Tibial artery (tissue), 4 donors: ENCODE measurements around the gene MIB2.
"Not testable (repeated sequence)": the region's sequence is repeated elsewhere in the genome, so short reads cannot be mapped to it uniquely, and the experiment has no call there.

Experiments
- DNase-seq, 2 donors: peaks; one replicate each; pipeline ENCODE4 v3.0.0-alpha.2; 2019
- H3K27ac ChIP-seq, 2 donors: fragments of 200-600 bp; sonication (generic) in 1 of 2; 1 replicate in 1 of 2; 2 replicates in 1 of 2; pipeline ENCODE4 v1.5.1; 2018 to 2019; ENCODE audit warnings: mild to moderate bottlenecking in 1 of 2
- H3K27me3 ChIP-seq, 2 donors: fragments of 200-600 bp; sonication (generic) in 1 of 2; one replicate each; pipeline versions ENCODE4 v1.5.1 to v1.6.0; 2016 to 2019
- H3K36me3 ChIP-seq, 3 donors: fragments of 200-600 bp; sonication (generic) in 2 of 3; one replicate each; pipeline ENCODE4 v1.5.1; 2016 to 2019; ENCODE audit warnings: mild to moderate bottlenecking in 2 of 3
- H3K4me1 ChIP-seq, 4 donors: fragments of 200-600 bp; sonication (generic) in 2 of 4; 1 replicate in 3 of 4; 2 replicates in 1 of 4; pipeline ENCODE4 v1.5.1; 2016 to 2019
- H3K4me3 ChIP-seq, 2 donors: fragments of 200-600 bp; sonication (generic) in 1 of 2; 1 replicate in 1 of 2; 2 replicates in 1 of 2; pipeline ENCODE4 v1.5.1; 2018 to 2019; ENCODE audit warnings: mild to moderate bottlenecking in 2 of 2
- H3K9me3 ChIP-seq, 3 donors: fragments of 200-600 bp; sonication (generic) in 1 of 3; one replicate each; pipeline ENCODE4 v1.5.1; 2016 to 2019
- CTCF ChIP-seq, 2 experiments: fragments of 200-600 bp in 1 of 2; fragments of 450-650 bp in 1 of 2; IDR thresholded peaks; one replicate each; pipeline ENCODE4 v1.5.1; 2017 to 2019; ENCODE audit warnings: antibody characterized with exemption in 2 of 2, mild to moderate bottlenecking in 1 of 2, moderate library complexity in 1 of 2
- intact Hi-C: fragments of 100-400 bp; cut with DNase I; formaldehyde crosslinking; loops from one replicate; pipeline ENCODE4 v1.15.0; 2023; ENCODE audit warnings: low total_unique reads

MIB2 gene

GRCh38 chr1:1669468-1670440 is 54.5 kb downstream of the MIB2 start:
- Histone ChIP-seq H3K27ac (no peak overlapping the region), H3K36me3 (peaks cover 53 to 97% (median 62%) of the 10 kb centered on the region in 3 donors), H3K9me3 (no peaks in the 10 kb centered on the region), H3K4me3 (no peak overlapping the region), H3K4me1 (no peaks in the 10 kb centered on the region), H3K27me3 (no peaks in the 10 kb centered on the region)
- intact Hi-C loops, result no loop called here
- DNase-seq, result peak in 1 of 2 donors; percentile 45
- no peak for TF ChIP-seq CTCF (IDR thresholded peaks at IDR 0.05)

- no peaks in the 10 kb centered on the region for H3K27me3 ChIP-seq
- H3K36me3 ChIP-seq, result peaks cover 42 to 91% (median 50%) of the 10 kb centered on the region in 3 donors
- intact Hi-C loops, result no loop called here
- no peaks in the 10 kb centered on the region for H3K4me1 ChIP-seq
- H3K9me3 ChIP-seq, result no peaks in the 10 kb centered on the region
- DNase-seq, result peak in 1 of 2 donors; percentile 61
- H3K4me3 ChIP-seq, result no peak overlapping the region
- H3K27ac ChIP-seq, result no peak overlapping the region
- no peak for TF ChIP-seq CTCF (IDR thresholded peaks at IDR 0.05)
Observed at GRCh38 chr1:1670866-1671265, 55.6 kb downstream of the MIB2 start.

GRCh38 chr1:1671365-1672119 is 56.2 kb downstream of the MIB2 start:
- intact Hi-C loops, result no loop called here
- Histone ChIP-seq H3K9me3 (no peaks in the 10 kb centered on the region), H3K27ac (no peak overlapping the region), H3K36me3 (peaks cover 36 to 87% (median 44%) of the 10 kb centered on the region in 3 donors), H3K4me1 (no peaks in the 10 kb centered on the region), H3K4me3 (no peak overlapping the region), H3K27me3 (no peaks in the 10 kb centered on the region)
- no peak for TF ChIP-seq CTCF (IDR thresholded peaks at IDR 0.05)
- DNase-seq, result peak in 1 of 2 donors; percentile 66

GRCh38 chr1:1672181-1672965 is 57.1 kb downstream of the MIB2 start:
- H3K4me3 ChIP-seq, result no peak overlapping the region
- H3K9me3 ChIP-seq, result no peaks in the 10 kb centered on the region
- TF ChIP-seq CTCF (IDR thresholded peaks at IDR 0.05), result no peak
- no peak overlapping the region for H3K27ac ChIP-seq
- peaks cover 0 to 1% (median 0%) of the 10 kb centered on the region in 4 donors for H3K4me1 ChIP-seq
- no peaks in the 10 kb centered on the region for H3K27me3 ChIP-seq
- DNase-seq, result peak in 1 of 2 donors; percentile 46
- intact Hi-C loops, result no loop called here
- peaks cover 33 to 79% (median 42%) of the 10 kb centered on the region in 3 donors for H3K36me3 ChIP-seq

GRCh38 chr1:1674806-1675205 is 59.5 kb downstream of the MIB2 start:
- H3K27ac ChIP-seq, intact Hi-C loops, H3K9me3 ChIP-seq, H3K27me3 ChIP-seq, H3K4me3 ChIP-seq: not testable (repeated sequence)
- DNase-seq, result peak in 1 of 2 donors; percentile 34
- Histone ChIP-seq H3K36me3 (peaks cover 21 to 63% (median 29%) of the 10 kb centered on the region in 3 donors), H3K4me1 (peaks cover 0 to 24% (median 3%) of the 10 kb centered on the region in 4 donors)

GRCh38 chr1:1675218-1675617 is 59.9 kb downstream of the MIB2 start:
- H3K27ac ChIP-seq, intact Hi-C loops, H3K4me3 ChIP-seq, H3K27me3 ChIP-seq, H3K9me3 ChIP-seq: not testable (repeated sequence)
- peaks cover 19 to 59% (median 25%) of the 10 kb centered on the region in 3 donors for H3K36me3 ChIP-seq
- peaks cover 0 to 24% (median 3%) of the 10 kb centered on the region in 4 donors for H3K4me1 ChIP-seq
- peak in 1 of 2 donors; percentile 12 for DNase-seq

- H3K4me3 ChIP-seq, intact Hi-C loops, H3K9me3 ChIP-seq, H3K27ac ChIP-seq, H3K27me3 ChIP-seq: not testable (repeated sequence)
- Histone ChIP-seq H3K4me1 (peaks cover 0 to 30% (median 3%) of the 10 kb centered on the region in 4 donors), H3K36me3 (peaks cover 15 to 50% (median 19%) of the 10 kb centered on the region in 3 donors)
- DNase-seq, result peak in 1 of 2 donors; percentile 35
Observed at GRCh38 chr1:1676087-1676486, 60.8 kb downstream of the MIB2 start.
